WERI-Rb-1 (cell line): ENCODE measurements around the gene CASQ1.

Experiments
- DNase-seq: peaks from one replicate; pipeline ENCODE4 v3.0.0-alpha.2; 2020
- H3K27ac ChIP-seq: fragments of 250-450 bp; sonication (Bioruptor Pico); 2 replicates; pipeline ENCODE4 v1.5.1; 2020; ENCODE audit warnings: mild to moderate bottlenecking, moderate library complexity
- H3K27me3 ChIP-seq: fragments of 250-450 bp; sonication (Bioruptor Pico); 2 replicates; pipeline ENCODE4 v1.5.1; 2021; ENCODE audit warnings: mild to moderate bottlenecking, low read depth, moderate library complexity; ENCODE audit not compliant: insufficient read depth, severe bottlenecking
- H3K36me3 ChIP-seq: fragments of 250-450 bp; sonication (Bioruptor Pico); 2 replicates; pipeline ENCODE4 v1.5.1; 2020; ENCODE audit warnings: mild to moderate bottlenecking, moderate library complexity
- H3K4me3 ChIP-seq: 2 replicates; pipeline ENCODE4 v1.5.1; 2011; ENCODE audit warnings: low read depth, mild to moderate bottlenecking, control low read depth, low read length
- H3K9me3 ChIP-seq: fragments of 250-450 bp; sonication (Bioruptor Pico); 2 replicates; pipeline ENCODE4 v1.5.1; 2021; ENCODE audit warnings: mild to moderate bottlenecking, moderate library complexity; ENCODE audit not compliant: severe bottlenecking
- TF ChIP-seq, protein P1 (sequence below): IDR thresholded peaks from 2 replicates; pipeline ENCODE4 v1.5.1; 2011; ENCODE audit warnings: low read depth, mild to moderate bottlenecking, control low read depth, inconsistent platforms, low read length

CASQ1 gene

DNA sequence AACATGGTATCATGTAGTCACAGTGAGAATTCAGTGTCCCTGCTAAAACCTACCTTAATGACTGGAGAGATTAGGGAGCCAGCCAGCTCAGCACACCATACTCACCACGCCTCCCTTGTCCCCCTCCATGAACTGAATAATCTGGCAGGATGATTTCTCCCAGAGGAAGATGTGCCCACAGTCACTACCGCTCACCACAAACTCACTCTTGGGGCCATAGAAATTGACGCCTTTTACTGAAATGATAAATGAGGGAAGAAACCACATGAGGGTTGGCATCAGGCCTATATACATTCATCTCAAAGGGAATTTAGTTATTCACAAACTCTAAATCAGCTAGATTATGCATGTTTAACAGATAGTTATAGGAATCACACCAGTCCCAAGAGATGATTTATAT lies 32.2 kb downstream of the CASQ1 start:
- H3K36me3 ChIP-seq: peaks cover 97% of the 10 kb centered on the region
- H3K27ac ChIP-seq: no peak overlapping the region
- no peaks in the 10 kb centered on the region for H3K9me3 ChIP-seq

DNA sequence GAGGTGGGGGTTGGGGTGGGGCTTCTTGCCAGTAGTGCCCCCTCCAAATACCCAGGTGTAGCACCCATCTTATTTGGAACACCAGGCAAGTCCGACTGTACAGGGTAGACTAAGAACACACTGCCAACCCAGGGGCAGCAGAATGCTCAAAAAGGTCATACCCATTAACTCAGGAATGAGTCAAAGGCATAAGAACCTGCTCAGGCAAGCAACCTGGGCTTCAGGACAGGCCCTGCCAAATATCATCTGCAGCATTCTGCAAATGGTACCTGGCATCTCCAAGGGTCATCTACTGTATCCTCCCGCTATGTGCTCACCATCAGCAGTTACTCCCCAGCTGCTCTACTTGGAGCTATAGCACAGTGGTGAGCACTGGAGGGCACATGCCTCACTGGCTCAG lies 34.2 kb downstream of the CASQ1 start:
- Histone ChIP-seq H3K27ac (no peak overlapping the region), H3K27me3 (no peaks in the 10 kb centered on the region), H3K4me3 (no peak overlapping the region), H3K9me3 (no peaks in the 10 kb centered on the region), H3K36me3 (peaks cover 96% of the 10 kb centered on the region)
- TF ChIP-seq, protein P1, sequence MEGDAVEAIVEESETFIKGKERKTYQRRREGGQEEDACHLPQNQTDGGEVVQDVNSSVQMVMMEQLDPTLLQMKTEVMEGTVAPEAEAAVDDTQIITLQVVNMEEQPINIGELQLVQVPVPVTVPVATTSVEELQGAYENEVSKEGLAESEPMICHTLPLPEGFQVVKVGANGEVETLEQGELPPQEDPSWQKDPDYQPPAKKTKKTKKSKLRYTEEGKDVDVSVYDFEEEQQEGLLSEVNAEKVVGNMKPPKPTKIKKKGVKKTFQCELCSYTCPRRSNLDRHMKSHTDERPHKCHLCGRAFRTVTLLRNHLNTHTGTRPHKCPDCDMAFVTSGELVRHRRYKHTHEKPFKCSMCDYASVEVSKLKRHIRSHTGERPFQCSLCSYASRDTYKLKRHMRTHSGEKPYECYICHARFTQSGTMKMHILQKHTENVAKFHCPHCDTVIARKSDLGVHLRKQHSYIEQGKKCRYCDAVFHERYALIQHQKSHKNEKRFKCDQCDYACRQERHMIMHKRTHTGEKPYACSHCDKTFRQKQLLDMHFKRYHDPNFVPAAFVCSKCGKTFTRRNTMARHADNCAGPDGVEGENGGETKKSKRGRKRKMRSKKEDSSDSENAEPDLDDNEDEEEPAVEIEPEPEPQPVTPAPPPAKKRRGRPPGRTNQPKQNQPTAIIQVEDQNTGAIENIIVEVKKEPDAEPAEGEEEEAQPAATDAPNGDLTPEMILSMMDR: no peak
- no peak for DNase-seq

More for the DNA sequence above, 32.2 kb downstream of the CASQ1 start:
- DNase-seq: no peak
- Histone ChIP-seq H3K4me3 (no peak overlapping the region), H3K27me3 (no peaks in the 10 kb centered on the region)
- TF ChIP-seq, protein P1: no peak

DNA sequence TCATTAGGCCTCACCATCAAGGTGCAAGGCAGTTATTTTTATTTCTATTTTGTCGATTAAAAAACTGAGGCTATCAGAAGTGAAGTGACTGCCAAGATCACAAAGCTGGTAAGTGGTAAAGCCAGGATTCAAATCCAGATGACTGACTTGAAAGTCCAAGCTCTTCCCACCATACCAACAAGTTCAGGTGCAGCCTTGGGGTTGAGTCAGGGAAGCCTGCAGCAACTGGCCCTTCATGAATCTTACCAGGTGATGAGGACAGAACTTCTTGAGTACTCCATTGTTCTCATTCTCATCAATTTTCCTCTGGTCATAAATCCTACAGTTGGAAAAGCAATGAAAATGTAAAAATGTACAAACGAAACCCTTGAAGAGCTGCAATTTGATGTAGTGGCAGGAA lies 35.0 kb downstream of the CASQ1 start:
- Histone ChIP-seq H3K4me3 (no peak overlapping the region), H3K9me3 (no peaks in the 10 kb centered on the region), H3K27ac (no peak overlapping the region), H3K36me3 (peaks cover 96% of the 10 kb centered on the region), H3K27me3 (no peaks in the 10 kb centered on the region)
- DNase-seq: no peak
- TF ChIP-seq, protein P1: no peak

DNA sequence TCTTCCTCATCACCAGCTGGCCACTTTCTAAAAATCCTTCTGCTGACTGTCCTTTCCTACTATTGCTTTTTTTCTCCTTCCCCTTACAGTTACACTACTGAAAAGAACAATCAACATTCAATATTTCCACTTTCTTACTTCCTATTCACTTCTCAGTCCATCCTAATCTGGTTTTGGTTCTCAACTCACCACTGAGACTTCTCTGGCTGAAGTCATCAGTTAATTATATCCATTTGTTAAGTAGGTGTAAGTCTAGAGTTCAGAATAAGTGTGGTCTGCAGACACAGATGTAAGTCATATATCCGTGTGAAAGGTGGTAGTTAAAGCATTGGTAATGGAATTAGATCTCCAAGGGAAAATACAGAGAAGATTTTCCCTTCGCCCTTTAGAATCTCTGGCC lies 36.2 kb downstream of the CASQ1 start:
- Histone ChIP-seq H3K27ac (no peak overlapping the region), H3K4me3 (no peak overlapping the region), H3K27me3 (no peaks in the 10 kb centered on the region), H3K36me3 (peaks cover 98% of the 10 kb centered on the region), H3K9me3 (no peaks in the 10 kb centered on the region)
- DNase-seq: no peak
- TF ChIP-seq, protein P1: no peak

DNA sequence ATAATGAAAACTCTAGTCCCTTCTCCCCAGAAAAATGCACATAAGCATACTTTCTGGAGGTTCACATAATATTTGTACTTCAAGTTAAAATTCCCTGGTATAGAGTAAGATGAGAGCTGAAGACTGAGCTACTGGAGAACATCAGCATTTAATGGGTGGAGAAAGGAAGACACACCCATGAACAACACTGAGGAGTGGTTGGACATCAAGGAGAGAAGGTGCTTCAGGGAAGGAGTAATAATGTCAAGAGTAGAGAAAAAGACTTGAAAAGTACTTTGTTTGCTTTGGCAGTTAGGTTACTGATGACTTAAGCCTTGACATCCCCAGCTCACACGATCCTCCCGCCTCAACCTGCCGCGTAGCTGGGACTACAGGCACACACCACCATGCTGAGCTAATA lies 36.7 kb downstream of the CASQ1 start:
- TF ChIP-seq, protein P1: no peak
- no peak for DNase-seq
- H3K27ac ChIP-seq: no peak overlapping the region
- no peaks in the 10 kb centered on the region for H3K27me3 ChIP-seq
- peaks cover 99% of the 10 kb centered on the region for H3K36me3 ChIP-seq
- H3K9me3 ChIP-seq: no peaks in the 10 kb centered on the region
- H3K4me3 ChIP-seq: no peak overlapping the region

DNA sequence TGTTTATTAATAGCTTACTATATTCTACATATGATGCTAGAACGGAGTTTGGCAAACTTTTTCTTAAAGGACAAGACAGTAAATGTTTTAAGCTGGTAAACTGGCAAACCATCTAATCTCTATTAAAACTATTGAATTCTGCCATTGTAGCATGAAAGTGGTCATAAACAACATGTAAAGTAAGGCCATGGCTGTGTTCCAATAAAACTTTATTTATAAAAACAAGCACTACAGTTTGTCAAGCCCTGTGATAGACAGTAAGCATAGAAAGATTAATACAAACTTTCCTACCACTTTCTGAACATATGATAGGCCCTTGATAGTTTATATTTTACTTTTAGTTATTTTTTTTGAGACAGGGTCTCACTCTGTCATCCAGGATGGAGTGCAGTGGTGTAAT lies 37.2 kb downstream of the CASQ1 start:
- TF ChIP-seq, protein P1: no peak
- no peak overlapping the region for H3K4me3 ChIP-seq
- no peak overlapping the region for H3K27ac ChIP-seq
- no peaks in the 10 kb centered on the region for H3K27me3 ChIP-seq
- peaks cover 99% of the 10 kb centered on the region for H3K36me3 ChIP-seq
- no peak for DNase-seq
- no peaks in the 10 kb centered on the region for H3K9me3 ChIP-seq
